Activated CD8-positive, alpha-beta memory T cell treated with anti-CD3 and anti-CD28 coated beads for 36 hours (primary cell): Measurements from ENCODE around the gene CELF2. TPM values are rescaled to one million over a fixed set of nuclear protein-coding genes. Genes with fewer than 3 reads are reported as not detected.

Source experiments
- CTCF ChIA-PET: fragments of 350-600 bp; sonication (Branson Sonifier 250); formaldehyde crosslinking; loops from one replicate; lab custom pipeline; 2021; ENCODE audit warnings: antibody characterized with exemption; lab: Charles Lee
- POLR2A ChIA-PET: fragments of 350-600 bp; sonication (Branson Sonifier 250); formaldehyde crosslinking; loops from one replicate; lab custom pipeline; 2021; ENCODE audit warnings: antibody characterized with exemption; lab: Charles Lee
- total RNA-seq, 2 experiments: library from RNA; stranded (reverse); gene quantifications; one replicate each; pipeline ENCODE4 v1.2.3, GENCODE V29; 2021

Gene CELF2
- total RNA-seq, 2 experiments from 2014 or later: 153 to 154 TPM

GRCh38 chr10:11083051-11083450 is 65.4 kb downstream of the CELF2 start:
- ChIA-PET CTCF (no interaction called here), POLR2A (no interaction called here)

DNA sequence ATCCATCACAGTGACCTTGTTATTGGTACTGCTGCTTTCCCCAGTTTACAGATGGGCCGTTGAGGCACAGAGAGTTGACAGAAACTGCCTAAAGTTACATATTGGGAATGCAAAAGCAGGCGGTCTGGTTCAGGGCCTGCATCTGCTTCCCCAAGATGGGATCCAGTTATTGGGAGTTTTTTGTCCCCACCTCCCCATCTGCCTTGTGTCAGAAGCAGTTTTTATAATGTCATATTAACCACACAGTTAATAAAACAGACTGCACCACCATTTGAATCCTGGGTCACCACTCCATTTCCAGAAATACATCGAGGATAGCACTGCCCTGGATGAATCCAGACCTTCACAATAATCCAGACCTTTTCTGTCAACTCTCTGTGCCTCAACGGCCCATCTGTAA is 67.9 kb downstream of the CELF2 start:
- ChIA-PET POLR2A (no interaction called here), CTCF (no interaction called here)

DNA sequence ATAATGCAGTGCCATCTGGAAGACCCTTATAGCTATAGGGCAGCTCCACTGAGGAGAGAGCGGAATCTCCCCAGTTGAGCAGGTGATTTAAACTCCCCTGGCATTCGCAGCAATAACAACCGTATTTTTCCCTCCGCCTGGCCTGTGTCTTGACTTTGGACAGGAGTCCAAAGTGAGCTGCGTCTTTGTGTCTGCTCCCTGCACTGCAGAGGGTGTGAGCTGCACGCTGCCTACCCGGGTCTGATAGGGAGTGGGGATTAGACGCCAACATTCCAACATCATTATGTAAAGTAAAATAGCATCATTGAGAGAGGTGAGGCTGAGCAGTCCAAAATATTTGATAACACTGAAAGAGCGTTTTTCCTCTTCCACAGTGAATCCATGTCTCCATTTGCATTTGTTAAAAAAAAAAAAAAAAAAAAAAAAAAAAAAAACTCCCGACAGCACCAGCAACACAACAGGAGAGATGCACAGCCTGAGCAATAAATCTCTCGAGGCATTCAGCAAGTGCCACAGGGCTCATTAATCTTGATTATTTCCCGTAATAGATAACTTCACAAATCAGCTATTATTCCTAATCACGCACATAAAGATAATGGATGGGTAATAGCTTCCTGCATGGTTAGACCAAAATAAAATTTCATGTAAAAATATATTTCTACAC is 68.6 kb downstream of the CELF2 start:
- ChIA-PET POLR2A (interaction anchor here (0.7 kb wide), 1 partner anchor 700 kb away, joined by 8 read pairs; no protein-coding TSS in a partner anchor), CTCF (no interaction called here)

DNA sequence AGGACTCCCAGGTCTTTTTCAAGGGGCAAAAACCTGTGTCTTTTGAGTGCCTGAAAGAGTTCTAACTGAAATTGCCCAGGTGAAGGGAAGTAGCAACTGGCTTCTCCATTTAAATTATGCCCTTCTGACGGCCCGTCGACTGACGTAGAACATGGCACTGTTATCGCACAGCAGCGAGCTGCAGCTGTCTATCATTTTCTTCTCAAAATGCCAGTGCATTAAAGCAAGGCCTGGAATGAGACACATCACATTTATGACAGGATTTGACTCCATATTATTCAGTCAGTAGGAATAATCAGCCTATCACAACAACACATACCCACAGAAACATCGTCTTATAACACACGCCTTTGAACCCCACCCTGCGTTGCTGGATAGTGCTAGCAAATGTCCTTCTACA is 69.7 kb downstream of the CELF2 start:
- ChIA-PET POLR2A (no interaction called here), CTCF (no interaction called here)

GRCh38 chr10:11088709-11089108 is 71.0 kb downstream of the CELF2 start:
- POLR2A ChIA-PET: no interaction called here
- CTCF ChIA-PET: no interaction called here

DNA sequence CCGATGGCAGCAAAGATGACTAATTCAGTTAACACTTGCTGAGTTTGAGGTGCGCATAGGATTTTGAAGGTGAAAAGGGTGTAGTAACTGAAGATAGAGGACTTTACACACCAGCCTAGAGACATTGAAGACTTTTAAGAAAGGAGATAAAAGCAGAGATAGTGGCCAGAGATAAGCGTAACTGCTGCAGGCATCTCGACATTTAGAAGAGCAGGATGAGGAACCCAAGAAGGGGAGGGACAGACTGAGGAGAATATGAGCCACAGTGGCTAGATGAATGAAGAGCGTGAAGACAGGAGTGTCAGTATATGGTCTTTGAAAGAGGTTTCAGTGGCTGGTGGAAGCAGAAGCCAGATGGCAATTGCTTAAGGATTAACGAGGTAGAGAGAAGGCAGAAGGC is 71.6 kb downstream of the CELF2 start:
- POLR2A ChIA-PET: no interaction called here
- CTCF ChIA-PET: no interaction called here

DNA sequence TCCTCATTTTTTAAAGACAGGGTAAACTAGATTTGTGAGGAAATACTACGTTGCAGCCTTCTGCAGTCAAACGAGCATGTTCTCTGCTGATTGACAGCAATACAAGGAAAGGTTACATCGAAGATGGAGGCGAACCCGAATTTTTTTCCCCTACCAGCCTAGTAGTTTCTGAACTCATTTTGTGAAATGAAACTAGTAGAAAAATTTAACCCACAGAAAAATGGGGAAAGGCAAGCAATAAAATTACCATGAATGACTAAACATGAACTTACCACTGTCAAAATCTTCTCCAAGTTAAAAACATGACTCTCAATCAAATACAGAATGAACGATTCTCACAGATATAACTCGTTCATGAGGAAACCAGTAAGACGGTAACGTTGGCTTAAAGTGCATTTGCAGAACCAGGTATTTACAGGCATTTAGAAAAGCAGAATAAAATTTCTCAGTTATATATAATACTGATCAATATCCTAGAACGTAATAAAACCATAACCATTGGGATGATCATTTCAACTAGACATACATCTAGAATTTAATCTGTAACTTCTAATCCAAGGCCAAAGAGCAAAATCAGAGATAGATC is 73.9 kb downstream of the CELF2 start:
- POLR2A ChIA-PET: no interaction called here
- CTCF ChIA-PET: interaction anchor here (1.7 kb wide), 1 partner anchor 11 kb away, joined by 4 read pairs; no protein-coding TSS in a partner anchor

GRCh38 chr10:11093771-11094736 is 76.4 kb downstream of the CELF2 start:
- POLR2A ChIA-PET: no interaction called here
- CTCF ChIA-PET: no interaction called here

- POLR2A ChIA-PET: no interaction called here
- CTCF ChIA-PET: interaction anchor here (0.9 kb wide), 1 partner anchor 16 kb away, joined by 3 read pairs; no protein-coding TSS in a partner anchor
Observed at GRCh38 chr10:11095374-11095801, 77.7 kb downstream of the CELF2 start.

GRCh38 chr10:11096422-11096821 is 78.8 kb downstream of the CELF2 start:
- CTCF ChIA-PET: interaction anchor here (0.9 kb wide), 1 partner anchor 15 kb away, joined by 3 read pairs; no protein-coding TSS in a partner anchor
- POLR2A ChIA-PET: no interaction called here

- ChIA-PET CTCF (no interaction called here), POLR2A (no interaction called here)
Observed at GRCh38 chr10:11097686-11098085, 80.0 kb downstream of the CELF2 start.

- CTCF ChIA-PET: no interaction called here
- POLR2A ChIA-PET: no interaction called here
Observed at GRCh38 chr10:11098666-11099065, 81.0 kb downstream of the CELF2 start.

- ChIA-PET CTCF (interaction anchor here (0.7 kb wide), 1 partner anchor 19 kb away, joined by 3 read pairs; no protein-coding TSS in a partner anchor), POLR2A (no interaction called here)
Observed at GRCh38 chr10:11104772-11105675, 87.4 kb downstream of the CELF2 start.

DNA sequence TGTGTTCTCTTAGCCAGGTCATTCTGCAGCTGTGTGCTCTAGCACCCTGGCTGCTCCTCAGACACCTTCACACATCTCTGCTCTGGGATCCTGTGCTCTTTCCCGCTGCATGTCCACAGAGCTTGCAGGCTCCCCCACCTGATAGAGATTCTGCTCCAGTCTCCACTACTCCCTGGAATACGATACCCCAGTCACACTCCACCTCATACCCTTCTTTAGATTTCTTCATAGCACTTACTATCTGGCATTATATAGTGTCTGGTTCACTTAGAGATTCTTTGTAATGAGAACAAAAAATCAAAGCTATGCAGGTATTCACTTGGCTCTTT is 88.0 kb downstream of the CELF2 start:
- POLR2A ChIA-PET: no interaction called here
- CTCF ChIA-PET: no interaction called here

GRCh38 chr10:11106621-11107374 is 89.1 kb downstream of the CELF2 start:
- ChIA-PET CTCF (no interaction called here), POLR2A (no interaction called here)

- ChIA-PET POLR2A (no interaction called here), CTCF (no interaction called here)
Observed at GRCh38 chr10:11107948-11108347, 90.3 kb downstream of the CELF2 start.

GRCh38 chr10:11108356-11108755 is 90.7 kb downstream of the CELF2 start:
- CTCF ChIA-PET: no interaction called here
- POLR2A ChIA-PET: no interaction called here

GRCh38 chr10:11109590-11109989 is 91.9 kb downstream of the CELF2 start:
- CTCF ChIA-PET: no interaction called here
- POLR2A ChIA-PET: no interaction called here
